PC-3 (cell line): Measurements from ENCODE around the gene NCKIPSD.

Experiments used
- CTCF ChIP-seq: fragments of 300-600 bp; sonication (generic); conservative IDR thresholded peaks from 2 replicates; pipeline ENCODE4 v1.5.1; 2017; ENCODE audit warnings: antibody characterized with exemption, low read depth, mild to moderate bottlenecking, low read length
- EZH2 ChIP-seq: fragments of 300-600 bp; sonication (generic); IDR thresholded peaks from one replicate; pipeline ENCODE4 v1.6.1; 2017; ENCODE audit warnings: antibody characterized with exemption, mild to moderate bottlenecking, low read length; ENCODE audit not compliant: unreplicated experiment
- EZH2phosphoT487 ChIP-seq: fragments of 300-600 bp; sonication (generic); IDR thresholded peaks from 2 replicates; pipeline ENCODE4 v1.6.1; 2018; ENCODE audit warnings: mild to moderate bottlenecking, antibody characterized with exemption, low read length, borderline replicate concordance

- TF ChIP-seq EZH2 (no peak), CTCF (no peak), EZH2phosphoT487 (no peak)
Observed at GRCh38 chr3:48684480-48685143, 1.1 kb downstream of the NCKIPSD start.
